Activated naive CD4-positive, alpha-beta T cell treated with anti-CD3 and anti-CD28 coated beads, Interleukin-2, amount 10 ng/mL, durations not matched to agents 7 days and 5 days (primary cell): ENCODE results near the gene NEUROG2.

Source experiments
- CTCF ChIA-PET: fragments of 350-600 bp; sonication (Branson Sonifier 250); formaldehyde crosslinking; loops from one replicate; lab custom pipeline; 2021; ENCODE audit warnings: antibody characterized with exemption; lab: Charles Lee
- DNase-seq: peaks from one replicate; pipeline ENCODE4 v3.0.0-alpha.2; 2020
- H3K27ac Mint-ChIP-seq: one replicate; pipeline ENCODE4 v1.8.0; 2021; ENCODE audit warnings: mild to moderate bottlenecking, moderate library complexity, mixed read lengths
- H3K27me3 Mint-ChIP-seq: one replicate; pipeline ENCODE4 v1.8.0; 2021; ENCODE audit warnings: mild to moderate bottlenecking, mixed read lengths
- H3K36me3 Mint-ChIP-seq: one replicate; pipeline ENCODE4 v1.8.0; 2021; ENCODE audit warnings: mixed read lengths
- H3K4me1 Mint-ChIP-seq: one replicate; pipeline ENCODE4 v1.8.0; 2021; ENCODE audit warnings: mixed read lengths
- H3K4me3 Mint-ChIP-seq: one replicate; pipeline ENCODE4 v1.8.0; 2021; ENCODE audit warnings: mild to moderate bottlenecking, moderate library complexity, mixed read lengths
- H3K9me3 Mint-ChIP-seq: one replicate; pipeline ENCODE4 v1.8.0; 2021; ENCODE audit warnings: mixed read lengths

NEUROG2 gene

DNA sequence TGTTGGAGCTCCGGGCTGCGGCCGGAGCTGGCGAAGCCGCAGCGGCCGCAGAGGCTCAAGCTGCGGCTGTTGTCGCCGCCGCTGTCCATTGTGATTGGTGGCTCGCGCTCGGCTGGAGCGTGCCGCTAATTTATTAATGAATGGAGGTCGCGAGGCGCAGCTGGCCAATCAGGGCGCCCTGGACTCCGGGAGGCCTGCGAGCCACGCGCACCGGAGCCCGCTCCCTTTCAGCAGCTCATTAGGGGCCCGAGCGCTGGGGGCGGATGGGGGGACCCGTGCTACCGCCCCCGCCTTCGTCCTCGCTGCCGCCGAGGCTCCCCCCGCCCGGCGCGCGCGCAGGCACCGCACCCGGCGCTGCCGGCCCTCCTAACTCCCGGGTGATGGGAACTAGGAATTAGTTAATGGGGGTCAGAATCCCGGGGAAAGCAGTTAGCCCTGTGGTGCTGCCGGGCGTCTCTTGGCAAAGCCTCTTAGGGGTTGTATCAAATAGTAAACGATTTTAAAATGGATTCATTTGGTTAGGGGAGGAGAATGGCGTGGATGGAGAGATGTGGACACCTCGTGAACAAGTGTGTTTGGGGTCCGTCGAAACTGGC, 589 bp upstream of the NEUROG2 start:
- peak overlapping the region; percentile 51 for H3K27ac Mint-ChIP-seq
- H3K4me1 Mint-ChIP-seq, result peaks cover 72% of the 10 kb centered on the region
- H3K4me3 Mint-ChIP-seq, result peak overlapping the region; percentile 80
- H3K27me3 Mint-ChIP-seq, result peaks cover 96% of the 10 kb centered on the region
- peaks cover 8% of the 10 kb centered on the region for H3K36me3 Mint-ChIP-seq
- CTCF ChIA-PET, result interaction anchor here (0.9 to 2.3 kb wide), 5 partner anchors 8 to 417 kb away, joined by 3 to 6 read pairs (median 4); no protein-coding TSS in a partner anchor
- peak; percentile 27 for DNase-seq
- H3K9me3 Mint-ChIP-seq, result peaks cover 3% of the 10 kb centered on the region

DNA sequence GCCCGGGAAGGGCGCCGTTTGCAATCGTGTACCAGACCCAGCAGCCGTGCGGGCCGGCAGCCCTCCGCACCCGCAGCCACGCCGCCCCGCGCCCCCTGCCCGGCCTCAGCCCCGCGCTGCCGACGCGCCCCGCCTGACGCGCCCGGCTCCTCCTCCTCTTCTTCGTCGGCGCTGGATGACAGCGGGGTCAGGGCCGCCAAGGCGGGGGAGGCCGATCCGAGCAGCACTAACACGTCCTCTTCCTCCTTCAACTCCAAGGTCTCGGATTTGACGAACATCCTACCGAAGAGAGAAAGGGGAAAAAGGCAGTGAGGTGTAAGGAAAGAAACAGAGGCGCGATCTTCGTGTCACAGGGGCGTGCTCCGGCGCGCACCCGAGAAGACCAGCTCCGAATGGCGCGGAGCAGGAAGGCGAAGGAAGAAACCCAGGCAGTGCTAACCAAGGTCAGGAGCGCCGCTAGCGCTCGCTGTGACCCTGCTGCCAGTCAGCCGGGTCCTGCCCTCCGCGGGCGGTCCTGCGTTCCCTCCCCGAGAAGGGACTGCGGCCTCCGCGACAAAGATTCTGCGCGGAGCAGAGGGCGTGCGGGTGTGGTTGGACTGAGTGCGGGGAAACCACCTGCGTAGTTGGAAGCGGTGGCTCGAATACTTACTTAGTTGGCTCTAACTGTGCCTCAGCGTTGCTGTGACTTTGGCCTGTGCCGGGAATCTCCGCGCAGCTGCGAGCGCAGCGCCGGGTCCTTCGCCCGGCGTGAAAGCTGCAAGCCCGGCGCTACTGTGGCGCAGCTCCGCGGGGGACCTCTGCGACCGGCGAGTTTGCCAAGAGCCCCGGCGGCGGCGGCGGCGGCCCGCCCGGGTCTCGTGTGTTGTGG, 548 bp downstream of the NEUROG2 start:
- peaks cover 69% of the 10 kb centered on the region for H3K4me1 Mint-ChIP-seq
- H3K27me3 Mint-ChIP-seq, result peaks cover 96% of the 10 kb centered on the region
- peak overlapping the region; percentile 80 for H3K27ac Mint-ChIP-seq
- peaks cover 9% of the 10 kb centered on the region for H3K36me3 Mint-ChIP-seq
- H3K9me3 Mint-ChIP-seq, result peaks cover 3% of the 10 kb centered on the region
- CTCF ChIA-PET, result interaction anchor here (0.7 to 1.5 kb wide), 3 partner anchors 9 to 416 kb away, joined by 3 to 4 read pairs (median 3); no protein-coding TSS in a partner anchor
- DNase-seq, result peak; percentile 61
- H3K4me3 Mint-ChIP-seq, result peak overlapping the region; percentile 80

DNA sequence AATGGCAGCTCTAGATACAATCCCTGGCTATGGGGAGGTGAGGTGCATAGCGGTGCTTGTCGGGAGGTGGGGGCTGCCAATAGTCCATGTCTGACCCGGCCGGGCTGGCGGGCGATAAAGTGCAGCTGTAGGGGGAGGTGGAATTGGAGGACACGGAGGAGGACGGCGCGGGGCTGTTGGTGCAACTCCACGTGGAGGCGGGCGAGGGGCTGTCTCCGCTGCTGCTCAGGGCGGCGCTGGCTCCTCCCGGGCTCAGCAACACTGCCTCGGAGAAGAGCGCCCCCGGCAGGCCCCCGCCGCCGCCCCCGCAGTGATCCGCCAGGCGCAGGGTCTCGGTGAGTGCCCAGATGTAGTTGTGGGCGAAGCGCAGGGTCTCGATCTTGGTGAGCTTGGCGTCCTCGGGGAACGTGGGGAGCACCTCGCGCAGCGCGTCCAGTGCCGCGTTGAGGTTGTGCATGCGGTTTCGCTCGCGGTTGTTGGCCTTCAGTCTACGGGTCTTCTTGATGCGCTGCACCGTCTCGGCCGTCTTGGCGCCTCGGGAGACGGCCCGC, 1.3 kb downstream of the NEUROG2 start:
- peak; percentile 28 for DNase-seq
- CTCF ChIA-PET, result interaction anchor here (1.5 kb wide), 1 partner anchor 10 kb away, joined by 3 read pairs; no protein-coding TSS in a partner anchor
- H3K4me1 Mint-ChIP-seq, result peaks cover 68% of the 10 kb centered on the region
- peaks cover 96% of the 10 kb centered on the region for H3K27me3 Mint-ChIP-seq
- H3K36me3 Mint-ChIP-seq, result peaks cover 10% of the 10 kb centered on the region
- H3K27ac Mint-ChIP-seq, result peak overlapping the region; percentile 84
- H3K9me3 Mint-ChIP-seq, result peaks cover under 1% of the 10 kb centered on the region
- H3K4me3 Mint-ChIP-seq, result peak overlapping the region; percentile 80

DNA sequence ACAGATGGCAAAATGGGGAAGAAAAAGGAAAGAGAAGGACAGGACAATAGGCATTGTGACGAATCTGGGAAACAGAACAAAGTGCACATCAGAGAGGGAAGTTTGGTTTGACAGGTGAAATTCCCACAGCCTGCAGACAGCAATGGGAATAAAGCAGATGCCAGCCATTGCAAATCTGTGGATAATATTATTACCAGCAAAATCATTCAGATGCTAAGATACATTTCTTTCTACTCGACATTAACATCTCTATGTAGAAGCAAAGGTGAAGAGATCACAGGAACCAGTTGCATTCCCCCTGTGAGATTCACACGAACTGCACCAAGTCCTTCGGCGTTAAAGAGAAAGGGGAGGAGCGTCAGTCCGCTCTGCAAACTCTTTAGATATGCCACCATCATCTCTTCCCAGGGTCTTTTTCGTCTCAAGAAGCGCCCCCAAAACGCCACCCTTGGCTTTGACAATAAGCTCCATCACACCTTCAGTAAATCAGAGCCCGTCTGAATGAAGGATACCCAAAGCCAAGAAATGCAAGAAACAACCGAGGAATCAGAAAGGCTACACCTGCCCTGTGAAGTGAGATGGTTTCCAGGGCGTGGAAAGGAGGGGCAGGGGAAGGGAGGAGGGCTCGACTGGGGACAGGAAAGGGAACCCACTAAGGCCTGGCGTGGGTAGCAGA, 1.9 kb downstream of the NEUROG2 start:
- H3K4me3 Mint-ChIP-seq, result peak overlapping the region; percentile 80
- H3K36me3 Mint-ChIP-seq, result peaks cover 9% of the 10 kb centered on the region
- peaks cover 96% of the 10 kb centered on the region for H3K27me3 Mint-ChIP-seq
- H3K27ac Mint-ChIP-seq, result peak overlapping the region; percentile 84
- DNase-seq, result peak; percentile 34
- no peaks in the 10 kb centered on the region for H3K9me3 Mint-ChIP-seq
- peaks cover 70% of the 10 kb centered on the region for H3K4me1 Mint-ChIP-seq
- CTCF ChIA-PET, result interaction anchor here (0.6 kb wide), 1 partner anchor 240 kb away, joined by 3 read pairs; no protein-coding TSS in a partner anchor

DNA sequence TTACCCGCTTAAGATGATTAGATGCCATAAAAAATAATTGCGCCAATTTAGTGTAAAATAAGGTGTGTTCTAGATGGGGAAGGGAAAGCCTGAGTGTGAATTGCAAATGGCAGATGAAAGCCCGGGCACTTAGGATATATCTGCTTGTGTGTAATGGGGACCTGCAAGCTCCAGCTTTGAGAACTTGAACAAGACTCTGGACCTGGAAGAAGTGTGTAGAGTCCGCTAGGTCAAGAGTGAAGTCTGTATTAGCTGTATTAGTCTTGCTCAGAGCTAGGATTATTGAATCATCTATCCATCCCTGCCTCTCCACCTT, 4.2 kb downstream of the NEUROG2 start:
- H3K36me3 Mint-ChIP-seq, result peaks cover 7% of the 10 kb centered on the region
- CTCF ChIA-PET, result interaction anchor here (1.4 to 1.7 kb wide), 3 partner anchors 10 to 297 kb away, joined by 3 to 15 read pairs (median 9); no protein-coding TSS in a partner anchor
- no peaks in the 10 kb centered on the region for H3K9me3 Mint-ChIP-seq
- no peak overlapping the region for H3K4me3 Mint-ChIP-seq
- peaks cover 56% of the 10 kb centered on the region for H3K4me1 Mint-ChIP-seq
- peaks cover 96% of the 10 kb centered on the region for H3K27me3 Mint-ChIP-seq
- DNase-seq, result no peak
- H3K27ac Mint-ChIP-seq, result peak overlapping the region; percentile 20

DNA sequence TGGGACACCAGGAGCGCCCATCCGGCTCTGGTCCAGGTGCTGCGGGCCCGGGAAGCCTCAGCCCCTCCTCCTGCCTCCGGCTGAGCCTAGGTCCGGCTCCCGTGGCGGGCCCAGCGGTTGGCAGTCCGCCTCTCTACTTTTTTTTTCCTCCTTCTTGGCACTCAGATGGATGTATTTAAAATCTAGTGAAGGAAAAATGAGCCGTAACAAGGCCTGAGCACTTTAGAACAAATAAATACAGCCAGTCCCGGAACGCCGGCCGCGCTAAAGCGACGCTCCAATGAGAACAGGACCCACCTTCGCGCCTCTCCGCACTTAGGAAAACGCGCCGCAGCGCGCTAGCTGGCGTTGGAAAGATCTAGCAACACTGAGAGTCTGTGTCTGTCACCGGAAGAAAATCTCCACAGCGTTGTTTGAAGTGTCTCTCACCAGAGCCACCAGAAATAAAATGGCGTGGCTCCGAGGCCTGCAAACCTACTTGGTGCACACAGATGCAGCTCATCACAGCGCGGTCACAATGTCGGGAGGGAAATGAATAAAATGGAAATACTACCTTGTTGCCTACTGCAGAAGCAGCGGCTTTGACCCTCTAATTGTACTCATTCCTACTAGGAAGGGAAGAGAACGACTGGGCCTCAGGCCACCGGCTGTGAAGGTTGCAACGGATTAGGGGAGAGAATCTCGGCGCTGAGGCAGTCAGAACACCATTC, 4.7 kb downstream of the NEUROG2 start:
- Mint-ChIP-seq H3K27me3 (peaks cover 96% of the 10 kb centered on the region), H3K9me3 (no peaks in the 10 kb centered on the region), H3K27ac (peak overlapping the region; percentile 4), H3K4me1 (peaks cover 52% of the 10 kb centered on the region), H3K4me3 (peak overlapping the region; percentile 3), H3K36me3 (peaks cover 7% of the 10 kb centered on the region)
- CTCF ChIA-PET, result interaction anchor here (0.9 to 1.7 kb wide), 4 partner anchors 10 to 294 kb away, joined by 4 to 15 read pairs (median 5); no protein-coding TSS in a partner anchor
- peak; percentile 23 for DNase-seq

DNA sequence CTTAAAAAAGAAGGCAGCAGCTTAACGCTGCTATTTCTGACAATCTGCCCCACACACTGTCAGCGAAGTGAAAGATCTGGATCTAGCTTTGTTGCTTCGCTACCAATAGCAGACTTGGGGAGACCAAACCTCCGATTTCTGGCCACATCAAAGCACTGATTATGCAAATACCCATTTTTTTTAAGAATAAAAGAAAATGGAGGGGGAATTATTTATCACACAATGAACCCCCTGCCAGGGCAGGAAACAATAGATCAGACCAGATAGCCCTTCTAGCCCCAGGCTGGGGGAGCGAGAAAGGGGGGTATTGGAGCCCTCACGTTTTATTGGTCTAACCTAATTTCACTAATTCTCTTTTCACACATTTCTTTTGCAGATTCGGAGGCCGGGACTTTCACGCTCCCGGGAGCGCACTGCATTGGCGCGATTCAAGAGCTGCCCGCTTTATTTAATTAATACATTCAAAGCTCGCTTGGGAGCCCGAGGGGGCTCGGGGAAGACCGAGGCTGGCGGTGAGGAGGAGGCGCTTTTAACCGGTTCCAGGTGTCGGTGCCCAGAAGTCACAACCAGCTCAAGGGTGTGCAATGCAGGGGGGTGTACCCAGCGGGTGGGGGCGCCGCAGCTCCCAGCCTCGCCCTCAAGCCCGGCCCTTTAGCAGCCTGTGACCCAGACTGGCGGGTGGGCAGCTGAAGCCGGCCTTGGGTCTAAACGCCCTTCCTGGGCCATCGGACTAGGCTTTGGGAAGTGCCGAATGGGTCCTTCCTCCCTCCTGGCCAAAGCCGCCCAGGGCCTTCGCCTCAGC, 5.5 kb downstream of the NEUROG2 start:
- no peak for DNase-seq
- Mint-ChIP-seq H3K27ac (peak overlapping the region; percentile 3), H3K4me1 (peaks cover 46% of the 10 kb centered on the region), H3K9me3 (no peaks in the 10 kb centered on the region), H3K27me3 (peaks cover 96% of the 10 kb centered on the region), H3K36me3 (peaks cover 7% of the 10 kb centered on the region), H3K4me3 (peak overlapping the region; percentile 37)
- CTCF ChIA-PET, result interaction anchor here (0.9 to 1.7 kb wide), 4 partner anchors 11 to 294 kb away, joined by 4 to 15 read pairs (median 5); no protein-coding TSS in a partner anchor

DNA sequence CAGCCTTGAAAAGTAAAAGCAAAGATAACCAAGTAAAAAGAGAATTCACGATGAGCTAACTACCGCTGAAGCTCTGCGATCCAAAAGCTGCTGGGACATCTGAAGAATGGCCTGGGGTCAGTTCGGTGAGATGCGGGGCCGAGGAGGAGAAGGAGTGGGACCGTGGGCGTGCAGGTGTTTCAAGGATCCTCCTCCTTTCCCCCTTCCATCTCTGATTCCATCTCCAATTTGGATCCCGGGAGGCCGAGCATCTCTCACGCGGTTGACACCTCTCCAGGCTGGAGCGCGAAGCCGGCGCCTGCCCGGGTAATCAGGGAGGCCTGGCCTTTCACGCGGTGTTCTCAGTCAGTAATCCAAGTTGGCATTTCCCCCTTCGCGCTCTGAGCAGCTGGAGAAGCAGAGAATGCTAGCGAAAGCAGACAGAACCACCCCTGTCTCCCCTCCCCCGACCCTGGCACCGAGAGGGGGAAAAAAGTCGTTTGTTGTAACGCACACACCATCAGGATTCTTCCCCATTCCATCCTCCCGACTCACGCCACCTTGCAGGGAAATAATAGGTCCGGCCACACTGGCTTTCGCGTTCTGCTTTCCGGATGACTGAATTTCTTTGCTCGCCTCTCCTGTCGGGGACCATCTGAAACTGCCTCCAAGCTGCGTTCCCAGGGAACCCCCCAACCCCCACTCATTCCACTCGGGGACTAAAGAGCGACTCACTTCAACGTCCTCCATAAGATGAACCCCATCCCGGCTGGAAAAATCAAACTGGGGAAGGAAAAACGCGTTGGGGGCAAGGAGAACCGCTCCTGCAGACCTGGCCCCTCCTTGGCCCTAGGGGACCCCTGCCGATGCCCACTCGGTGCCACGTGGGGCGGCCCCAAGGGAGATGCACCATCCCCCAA, 6.5 kb downstream of the NEUROG2 start:
- H3K4me1 Mint-ChIP-seq, result peaks cover 38% of the 10 kb centered on the region
- CTCF ChIA-PET, result interaction anchor here (1.5 to 2.3 kb wide), 5 partner anchors 8 to 181 kb away, joined by 5 to 16 read pairs (median 6); no protein-coding TSS in a partner anchor
- no peak overlapping the region for H3K27ac Mint-ChIP-seq
- DNase-seq, result peak; percentile 27
- H3K4me3 Mint-ChIP-seq, result peak overlapping the region; percentile 37
- no peaks in the 10 kb centered on the region for H3K9me3 Mint-ChIP-seq
- peaks cover 7% of the 10 kb centered on the region for H3K36me3 Mint-ChIP-seq
- H3K27me3 Mint-ChIP-seq, result peaks cover 90% of the 10 kb centered on the region

DNA sequence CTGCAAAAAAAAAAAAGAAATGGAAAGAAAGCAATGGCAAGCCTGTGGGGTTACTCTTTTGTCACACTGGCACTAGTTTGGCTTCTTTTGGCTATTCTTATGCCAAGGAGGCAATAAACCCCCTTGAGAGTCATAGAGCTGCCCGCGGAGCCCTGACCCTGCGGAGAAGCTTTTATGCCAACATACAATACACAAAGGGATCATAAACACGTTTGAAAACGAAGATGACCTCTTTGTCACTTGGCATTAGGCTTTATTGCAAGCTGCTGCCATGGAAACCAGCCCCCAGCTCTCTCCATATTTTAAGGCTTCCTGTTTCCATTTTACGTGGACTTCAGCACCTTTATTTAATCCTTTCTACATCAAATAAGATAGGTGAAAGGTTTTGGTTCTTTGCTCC, 7.6 kb downstream of the NEUROG2 start:
- peaks cover 7% of the 10 kb centered on the region for H3K36me3 Mint-ChIP-seq
- CTCF ChIA-PET, result interaction anchor here (0.6 to 2.3 kb wide), 4 partner anchors 9 to 26 kb away, joined by 3 to 16 read pairs (median 4); no protein-coding TSS in a partner anchor
- H3K27me3 Mint-ChIP-seq, result peaks cover 80% of the 10 kb centered on the region
- no peak overlapping the region for H3K4me3 Mint-ChIP-seq
- no peak overlapping the region for H3K27ac Mint-ChIP-seq
- no peak for DNase-seq
- H3K4me1 Mint-ChIP-seq, result peaks cover 29% of the 10 kb centered on the region
- H3K9me3 Mint-ChIP-seq, result no peaks in the 10 kb centered on the region

DNA sequence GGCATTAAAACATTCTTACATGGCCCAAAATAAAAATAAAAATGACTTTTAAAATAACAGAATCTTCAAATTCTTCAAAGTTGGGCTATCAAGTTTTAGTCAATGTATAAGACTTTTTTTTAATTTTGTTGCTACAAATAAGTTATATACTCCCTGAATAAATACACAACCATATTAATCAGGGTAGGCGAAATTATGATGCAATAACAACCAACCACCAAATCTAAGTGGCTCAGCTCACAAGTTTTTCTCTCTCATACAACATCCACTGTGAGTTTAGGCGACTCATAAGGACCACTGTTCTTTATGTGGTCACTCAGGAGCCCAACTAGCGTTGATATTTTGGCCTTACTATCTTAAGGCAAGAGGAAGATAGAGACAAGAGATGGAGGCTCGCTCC, 11.2 kb downstream of the NEUROG2 start:
- Mint-ChIP-seq H3K4me3 (no peak overlapping the region), H3K27ac (no peak overlapping the region), H3K27me3 (peaks cover 59% of the 10 kb centered on the region), H3K9me3 (no peaks in the 10 kb centered on the region), H3K36me3 (no peaks in the 10 kb centered on the region), H3K4me1 (peaks cover 13% of the 10 kb centered on the region)
- CTCF ChIA-PET, result no interaction called here
- DNase-seq, result no peak

DNA sequence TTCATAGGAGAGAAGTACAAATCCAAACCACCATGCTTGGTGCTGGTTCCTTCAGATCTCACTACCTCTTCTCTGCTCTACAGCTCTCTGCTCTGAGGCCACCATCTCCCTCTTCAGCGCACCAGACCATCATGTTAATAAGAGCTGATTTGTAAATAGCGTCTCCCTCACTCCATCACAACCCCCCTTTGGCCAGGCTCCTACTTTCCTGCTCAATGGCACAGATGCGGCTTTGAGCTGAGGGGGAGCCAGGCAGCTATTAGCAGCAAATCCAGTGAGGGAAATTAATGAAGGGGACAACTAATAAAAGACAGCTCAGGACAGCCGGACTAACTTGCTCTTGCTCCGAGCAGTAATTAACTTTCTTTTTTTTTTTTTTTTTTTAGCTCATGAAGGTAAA, 13.1 kb downstream of the NEUROG2 start:
- H3K27ac Mint-ChIP-seq, result no peak overlapping the region
- H3K9me3 Mint-ChIP-seq, result no peaks in the 10 kb centered on the region
- no peaks in the 10 kb centered on the region for H3K36me3 Mint-ChIP-seq
- H3K4me1 Mint-ChIP-seq, result no peaks in the 10 kb centered on the region
- CTCF ChIA-PET, result no interaction called here
- peaks cover 40% of the 10 kb centered on the region for H3K27me3 Mint-ChIP-seq
- DNase-seq, result no peak
- no peak overlapping the region for H3K4me3 Mint-ChIP-seq

DNA sequence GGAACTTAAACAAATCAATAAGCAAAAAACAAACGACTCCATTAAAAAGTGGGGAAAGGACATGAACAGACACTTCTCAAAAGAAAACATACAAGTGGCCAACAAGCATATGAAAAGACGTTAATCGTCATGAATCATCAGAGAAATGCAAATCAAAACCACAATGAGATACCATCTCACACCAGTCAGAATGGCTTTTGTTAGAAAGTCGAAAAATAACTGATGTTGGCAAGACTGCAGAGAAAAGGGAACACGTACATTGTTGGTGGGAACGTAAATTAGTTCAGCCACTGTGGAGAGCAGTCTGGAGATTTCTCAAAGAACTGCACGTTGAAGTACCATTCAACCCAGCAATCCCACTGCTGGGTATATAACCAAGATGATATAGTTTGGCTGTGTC, 23.7 kb downstream of the NEUROG2 start:
- CTCF ChIA-PET, result no interaction called here
- DNase-seq, result no peak
- Mint-ChIP-seq H3K4me1 (no peaks in the 10 kb centered on the region), H3K36me3 (peaks cover 4% of the 10 kb centered on the region), H3K4me3 (no peak overlapping the region), H3K27ac (no peak overlapping the region), H3K9me3 (peaks cover 12% of the 10 kb centered on the region), H3K27me3 (peaks cover 4% of the 10 kb centered on the region)
